AG08395 (cell line): ENCODE data around the gene APOBEC3F.
"Not testable (repeated sequence)": the region's sequence is repeated elsewhere in the genome, so short reads cannot be mapped to it uniquely, and the experiment has no call there.

Experiments
- DNase-seq: peaks from one replicate; pipeline ENCODE4 v3.0.0; 2012; ENCODE audit warnings: mixed read lengths, low spot score

The APOBEC3F gene

DNA sequence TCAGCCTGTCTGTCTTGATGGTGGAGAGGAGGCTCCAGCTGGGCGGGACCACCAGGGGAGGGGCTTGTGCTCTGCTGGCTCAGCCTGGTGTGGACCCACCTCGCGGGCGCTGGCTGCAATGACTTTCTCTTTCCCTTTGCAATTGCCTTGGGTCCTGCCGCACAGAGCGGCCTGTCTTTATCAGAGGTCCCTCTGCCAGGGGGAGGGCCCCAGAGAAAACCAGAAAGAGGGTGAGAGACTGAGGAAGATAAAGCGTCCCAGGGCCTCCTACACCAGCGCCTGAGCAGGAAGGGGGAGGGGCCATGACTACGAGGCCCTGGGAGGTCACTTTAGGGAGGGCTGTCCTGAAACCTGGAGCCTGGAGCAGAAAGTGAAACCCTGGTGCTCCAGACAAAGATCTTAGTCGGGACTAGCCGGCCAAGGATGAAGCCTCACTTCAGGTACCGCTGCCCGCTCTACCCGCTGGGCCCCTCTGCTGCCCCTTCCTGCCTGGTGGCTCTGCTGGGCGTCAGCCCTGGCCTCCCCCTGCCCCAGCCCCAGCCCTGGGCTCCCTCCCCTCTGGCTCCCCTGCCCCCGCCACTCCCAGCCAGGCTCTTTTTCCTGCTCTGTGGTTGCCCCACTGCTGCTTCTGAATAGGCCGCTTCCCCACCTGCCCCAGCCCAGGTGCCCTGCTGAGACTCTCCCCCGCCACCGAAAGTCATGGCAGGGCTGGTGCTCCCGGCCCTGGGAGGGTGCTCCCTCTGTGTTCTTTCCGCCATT lies at the start of gene APOBEC3F:
TSS of gene APOBEC3F (plus strand) at position 327 of the 759 bp plus-strand sequence. CDS start at position 424, 97 bp downstream.
- DNase-seq = not testable (repeated sequence)

DNA sequence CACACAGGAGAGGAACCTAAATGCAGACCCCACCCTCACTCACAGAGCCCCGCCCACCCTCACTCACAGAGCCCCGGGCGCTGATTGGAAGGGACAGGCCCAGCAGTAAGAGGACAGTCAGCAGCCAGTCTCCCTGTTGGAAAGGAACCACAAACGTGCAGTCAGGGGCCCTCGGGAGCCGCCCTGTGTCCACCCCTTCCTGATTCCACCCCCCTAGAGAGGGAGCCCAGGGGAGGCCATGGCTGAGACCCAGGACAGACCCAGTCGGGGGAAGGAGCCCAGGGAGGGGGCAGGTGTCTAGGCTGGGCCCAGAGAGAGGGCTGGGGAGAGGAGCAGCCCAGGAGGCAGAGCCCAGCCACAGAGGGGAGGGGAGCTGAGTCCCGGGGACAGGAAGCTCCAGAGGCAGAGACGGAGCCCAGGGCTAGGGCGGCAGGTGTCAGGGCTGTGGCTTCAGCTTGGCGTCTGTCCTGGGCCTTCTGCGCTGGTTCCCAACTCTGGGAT lies 47.7 kb upstream of the APOBEC3F start:
- DNase-seq = not testable (repeated sequence)

DNA sequence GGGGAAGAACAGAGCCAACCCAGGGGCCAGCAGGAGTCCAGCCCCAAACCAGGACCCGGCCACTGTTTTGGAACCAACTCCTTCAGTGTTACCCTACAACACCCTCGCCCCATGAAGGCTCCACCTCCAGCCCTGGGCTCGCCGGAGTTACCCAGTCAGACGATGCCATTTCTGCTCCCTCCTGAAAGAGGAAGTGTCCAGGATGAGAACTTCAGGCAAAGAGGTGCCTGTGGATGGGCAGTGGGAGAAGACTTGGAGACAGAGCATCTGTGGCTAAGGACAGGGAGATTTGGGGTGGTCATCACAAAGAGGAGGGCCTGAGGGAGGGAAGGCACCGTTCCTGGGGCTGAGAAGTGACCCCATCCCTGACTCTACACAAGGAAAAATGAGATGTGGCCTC lies 44.6 kb upstream of the APOBEC3F start:
- no peak for DNase-seq

DNA sequence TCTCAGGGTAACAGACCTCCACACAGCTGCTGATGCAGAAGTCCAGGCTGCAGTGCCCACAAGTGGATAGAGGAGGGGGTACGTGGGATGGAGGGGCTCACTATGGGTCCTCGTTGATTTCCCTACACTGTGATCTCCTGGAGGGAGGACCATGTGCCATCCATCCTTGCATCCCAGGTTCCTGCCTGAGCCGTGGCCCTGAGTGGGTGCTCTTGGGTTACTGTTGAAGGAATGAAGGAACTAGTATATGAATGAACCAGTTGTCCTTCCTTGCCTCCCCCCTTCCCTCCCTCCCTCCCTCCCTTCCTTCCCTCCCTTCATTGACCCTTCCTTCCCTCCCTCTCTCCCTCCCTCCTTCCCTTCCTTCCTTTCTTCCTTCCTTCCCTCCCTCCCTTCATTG lies 43.1 kb upstream of the APOBEC3F start:
- no peak for DNase-seq

DNA sequence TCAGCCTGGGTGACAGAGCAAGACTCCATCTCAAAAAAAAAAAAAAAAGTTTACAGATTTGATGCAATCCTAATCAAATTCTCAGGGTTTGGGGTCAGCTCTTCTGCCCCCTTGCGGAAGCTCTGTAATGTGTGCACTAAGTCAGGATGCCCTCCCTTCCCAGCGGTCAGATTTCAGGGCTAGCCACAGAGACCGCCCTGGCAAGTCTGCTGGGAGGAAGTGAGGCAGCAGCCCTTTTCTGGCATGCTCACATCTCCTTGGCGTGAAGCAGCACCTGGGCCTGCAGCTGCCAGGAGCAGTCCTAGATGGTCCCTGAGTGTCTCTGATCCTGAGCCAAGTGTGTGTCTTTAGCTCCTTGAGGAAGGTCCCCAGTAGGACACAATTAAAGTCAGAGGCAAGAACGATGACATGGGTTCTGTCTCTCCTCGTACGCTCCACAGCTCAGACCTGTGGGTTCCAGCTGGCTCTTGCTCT lies 37.5 kb upstream of the APOBEC3F start:
- peak; percentile 92 for DNase-seq

DNA sequence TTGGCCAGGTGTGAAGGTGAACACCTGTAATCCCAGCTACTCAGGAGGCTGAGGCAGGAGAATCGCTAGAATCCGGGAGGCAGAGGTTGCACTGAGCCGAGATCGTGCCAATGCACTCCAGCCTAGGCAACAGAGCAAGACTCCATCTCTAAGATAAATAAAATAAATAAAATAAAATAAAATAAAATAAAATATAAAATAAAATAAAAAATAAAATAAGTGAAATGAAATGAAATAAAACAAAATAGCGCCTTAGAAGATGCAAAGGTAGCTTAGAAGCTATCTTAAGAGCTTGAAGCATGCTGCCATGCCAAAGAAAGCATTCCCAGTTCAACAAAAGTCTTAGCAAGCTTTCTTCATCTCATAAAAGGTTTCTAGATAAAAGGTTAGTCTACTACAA lies 33.5 kb upstream of the APOBEC3F start:
- DNase-seq = no peak

DNA sequence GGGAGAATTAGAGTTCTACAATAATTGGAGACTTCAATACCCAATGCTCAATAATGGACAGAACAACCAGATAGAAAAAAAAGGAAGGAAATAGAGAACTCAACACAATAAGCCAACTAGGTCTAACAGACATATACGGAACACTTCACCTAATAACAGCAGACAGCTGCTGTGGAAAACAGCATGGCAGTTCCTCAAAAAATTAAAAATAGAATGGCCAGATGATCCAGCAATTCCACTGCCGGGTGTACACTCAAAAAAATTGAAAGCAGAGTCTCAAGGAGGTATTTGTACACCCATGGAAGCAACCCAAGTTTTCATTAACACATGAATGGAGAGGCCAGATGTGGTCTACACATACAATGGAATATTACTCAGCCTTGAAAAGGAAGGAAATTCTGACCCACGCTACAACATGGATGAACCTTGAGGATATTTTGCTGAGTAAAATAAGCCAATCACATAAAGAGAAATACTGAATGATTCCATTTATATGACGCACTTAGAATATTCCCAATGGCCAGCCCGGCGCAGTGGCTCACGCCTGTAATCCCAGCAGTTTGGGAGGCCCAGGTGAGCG lies 32.3 kb upstream of the APOBEC3F start:
- not testable (repeated sequence) for DNase-seq

DNA sequence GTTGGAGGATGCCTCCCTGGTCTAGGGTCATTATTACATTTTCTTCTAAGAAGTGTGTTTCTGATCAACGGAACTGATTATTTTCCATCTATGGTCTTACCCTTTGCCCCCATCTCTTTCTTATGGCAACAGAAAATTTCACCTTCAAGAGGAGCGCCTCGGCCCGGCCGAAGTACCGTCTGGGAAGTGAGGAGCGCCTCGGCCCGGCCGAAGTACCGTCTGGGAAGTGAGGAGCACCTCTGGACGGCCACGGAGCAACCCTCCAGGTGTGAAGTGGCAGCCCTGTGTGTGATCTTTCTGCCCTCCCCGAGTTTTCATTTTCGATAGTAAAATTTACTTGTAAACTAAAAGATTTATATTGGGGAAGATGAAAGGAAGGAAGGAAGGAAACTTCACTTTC lies 29.7 kb upstream of the APOBEC3F start:
- DNase-seq = no peak

DNA sequence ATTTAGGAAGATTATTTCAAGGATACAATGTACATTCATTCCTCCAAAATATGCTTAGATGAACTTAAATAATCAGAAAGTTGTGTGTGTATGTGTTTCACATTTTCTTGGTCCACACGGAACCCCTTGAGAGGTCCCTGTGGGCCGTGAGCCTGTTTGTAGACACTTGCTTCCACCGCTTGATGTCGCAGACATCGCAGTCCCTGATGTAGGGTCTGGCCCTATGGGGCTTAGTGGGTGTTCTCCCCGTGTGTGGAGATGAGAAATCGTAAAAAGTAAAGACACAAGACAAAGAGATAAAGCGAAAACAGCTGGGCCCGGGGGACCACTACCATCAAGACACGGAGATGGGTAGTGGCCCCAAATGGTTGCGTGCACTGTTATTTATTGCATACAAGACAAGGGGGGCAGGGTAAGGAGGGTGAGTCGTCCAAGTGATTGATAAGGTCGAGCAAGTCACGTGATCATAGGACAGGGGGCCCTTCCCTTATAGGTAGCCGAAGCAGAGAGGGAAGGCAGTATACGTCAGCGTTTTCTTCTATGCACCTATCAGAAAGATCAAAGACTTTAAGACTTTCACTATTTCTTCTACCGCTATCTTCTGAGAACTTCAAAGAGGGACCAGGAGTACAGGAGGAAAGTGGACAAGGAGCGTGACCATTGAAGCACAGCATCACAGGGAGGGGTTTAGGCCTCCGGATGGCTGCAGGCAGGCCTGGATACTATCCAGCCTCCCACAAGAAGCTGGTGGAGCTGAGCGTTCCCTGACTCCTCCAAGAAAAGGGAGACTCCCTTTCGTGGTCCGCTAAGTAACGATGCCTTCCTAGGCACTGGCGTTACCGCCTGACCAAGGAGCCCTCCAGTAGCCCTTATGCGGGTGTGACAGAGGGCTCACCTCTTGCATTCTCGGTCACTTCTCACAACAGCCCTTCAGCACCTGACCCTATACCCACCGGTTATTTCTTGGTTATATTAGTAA lies 27.8 kb upstream of the APOBEC3F start:
- DNase-seq = no peak

DNA sequence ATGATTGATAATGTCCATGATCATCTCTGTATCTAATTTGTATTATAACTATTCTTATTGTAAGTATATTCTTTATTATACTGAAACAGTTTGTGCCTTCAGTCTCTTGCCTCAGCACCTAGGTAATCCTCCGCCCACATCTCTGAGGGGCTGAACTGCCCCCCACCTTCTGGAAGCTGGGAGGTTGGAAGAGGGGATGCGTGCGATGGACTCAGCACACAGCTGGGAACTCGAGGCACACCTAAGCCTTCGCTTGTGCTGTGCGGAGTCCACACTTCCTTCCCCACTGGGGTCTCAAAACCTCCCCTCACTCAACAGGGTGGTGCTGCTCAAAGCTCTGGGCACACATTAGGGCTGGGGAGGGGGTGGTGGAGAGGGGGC lies 27.1 kb upstream of the APOBEC3F start:
- not testable (repeated sequence) for DNase-seq

DNA sequence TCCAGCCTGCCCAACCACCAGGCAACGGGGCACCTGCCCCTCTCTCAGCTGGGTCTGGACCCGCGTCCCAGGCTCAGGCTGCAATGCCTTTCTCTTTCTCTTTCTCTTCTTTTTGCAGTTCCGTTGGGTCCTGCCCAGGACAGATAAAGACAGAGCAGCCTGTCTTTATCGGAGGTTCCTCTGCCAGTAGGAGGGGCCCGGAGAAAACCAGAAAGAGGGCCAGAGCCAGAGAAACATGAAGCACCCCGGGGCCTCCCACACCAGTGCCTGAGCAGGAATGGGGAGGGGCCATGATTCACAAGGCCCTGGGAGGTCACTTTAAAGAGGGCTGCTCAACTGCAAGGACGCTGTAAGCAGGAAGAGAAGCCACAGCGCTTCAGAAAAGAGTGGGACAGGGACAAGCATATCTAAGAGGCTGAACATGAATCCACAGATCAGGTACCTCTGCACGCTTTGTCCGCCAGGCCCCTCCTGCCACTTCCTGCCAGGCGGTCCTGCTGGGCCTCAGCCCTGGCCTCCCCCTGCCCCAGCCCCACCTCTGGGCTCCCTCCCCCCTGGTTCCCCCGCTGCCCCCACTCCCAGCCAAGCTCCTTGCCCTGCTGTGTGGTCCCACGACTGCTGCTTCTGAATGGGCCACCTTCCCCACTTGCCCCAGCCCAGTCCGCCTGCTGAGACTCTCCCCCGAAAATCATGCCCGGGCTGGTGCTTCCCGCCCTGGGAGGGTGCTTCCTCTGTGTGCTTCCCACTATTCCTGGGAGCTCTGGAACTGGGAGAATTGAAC lies 26.5 kb upstream of the APOBEC3F start, which contains the start of gene APOBEC3C:
TSS of gene APOBEC3C (plus strand) at position 316 of the 781 bp plus-strand sequence. CDS start at position 422, 106 bp downstream.
- peak; percentile 90 for DNase-seq

DNA sequence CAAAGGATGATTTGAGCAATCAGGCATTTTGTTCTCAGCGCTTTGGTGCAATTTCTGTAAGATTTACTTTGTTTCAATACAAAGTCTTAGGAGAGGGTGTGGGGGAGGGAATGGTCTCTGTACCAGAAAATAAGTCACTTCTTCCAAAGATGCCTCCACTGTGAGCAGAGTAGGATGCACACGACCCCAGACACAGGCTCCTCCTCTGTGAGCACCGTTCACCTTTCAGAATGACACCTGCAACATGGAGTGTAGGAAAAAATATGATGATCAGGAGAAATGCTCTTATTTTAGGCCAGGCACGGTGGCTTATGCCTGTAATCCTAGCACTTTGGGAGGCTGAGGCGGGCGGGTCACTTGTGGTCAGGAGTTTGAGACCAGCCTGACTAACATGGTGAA lies 25.9 kb upstream of the APOBEC3F start:
- not testable (repeated sequence) for DNase-seq

DNA sequence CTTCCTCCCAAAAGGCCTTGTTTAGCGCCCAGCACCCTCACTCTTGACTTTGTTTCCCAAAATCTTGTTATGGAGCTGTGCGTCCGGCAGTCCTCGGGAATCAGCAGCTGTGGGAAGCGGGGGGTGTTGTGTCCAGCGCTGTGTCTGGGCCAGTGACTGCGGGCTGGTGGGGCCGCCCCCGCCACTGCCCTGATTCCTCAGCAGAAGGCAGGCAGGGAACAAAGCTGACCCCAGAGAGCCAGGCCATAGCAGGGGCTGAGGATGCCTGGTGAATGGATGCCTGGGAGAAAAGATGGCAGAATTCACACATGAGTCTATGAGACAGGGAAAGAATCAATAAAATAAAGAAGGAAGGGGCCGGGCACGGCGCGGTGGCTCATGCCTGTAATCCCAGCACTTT lies 24.1 kb upstream of the APOBEC3F start:
- DNase-seq = no peak

DNA sequence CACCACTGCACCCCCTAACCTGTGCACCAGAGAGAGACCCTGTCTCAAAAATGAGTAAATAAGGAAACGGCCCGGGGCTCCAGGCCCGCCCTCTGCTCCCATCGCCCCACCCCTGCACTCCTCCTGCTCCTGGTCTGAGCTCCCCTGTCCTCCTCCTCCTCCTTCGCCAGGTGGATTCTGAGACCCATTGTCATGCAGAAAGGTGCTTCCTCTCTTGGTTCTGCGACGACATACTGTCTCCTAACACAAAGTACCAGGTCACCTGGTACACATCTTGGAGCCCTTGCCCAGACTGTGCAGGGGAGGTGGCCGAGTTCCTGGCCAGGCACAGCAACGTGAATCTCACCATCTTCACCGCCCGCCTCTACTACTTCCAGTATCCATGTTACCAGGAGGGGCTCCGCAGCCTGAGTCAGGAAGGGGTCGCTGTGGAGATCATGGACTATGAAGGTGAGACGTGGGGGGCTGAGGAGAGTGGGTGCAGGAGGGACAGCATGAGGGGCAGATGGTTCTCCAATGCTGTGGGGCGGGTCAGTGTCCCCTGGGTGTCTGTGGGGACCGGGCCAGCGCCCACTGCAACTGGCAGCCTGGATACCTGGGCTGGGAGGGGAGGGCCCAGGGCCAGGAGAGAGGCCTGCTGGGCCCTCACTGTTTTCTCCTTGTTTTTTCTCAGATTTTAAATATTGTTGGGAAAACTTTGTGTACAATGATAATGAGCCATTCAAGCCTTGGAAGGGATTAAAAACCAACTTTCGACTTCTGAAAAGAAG lies 22.9 kb upstream of the APOBEC3F start:
- no peak for DNase-seq

DNA sequence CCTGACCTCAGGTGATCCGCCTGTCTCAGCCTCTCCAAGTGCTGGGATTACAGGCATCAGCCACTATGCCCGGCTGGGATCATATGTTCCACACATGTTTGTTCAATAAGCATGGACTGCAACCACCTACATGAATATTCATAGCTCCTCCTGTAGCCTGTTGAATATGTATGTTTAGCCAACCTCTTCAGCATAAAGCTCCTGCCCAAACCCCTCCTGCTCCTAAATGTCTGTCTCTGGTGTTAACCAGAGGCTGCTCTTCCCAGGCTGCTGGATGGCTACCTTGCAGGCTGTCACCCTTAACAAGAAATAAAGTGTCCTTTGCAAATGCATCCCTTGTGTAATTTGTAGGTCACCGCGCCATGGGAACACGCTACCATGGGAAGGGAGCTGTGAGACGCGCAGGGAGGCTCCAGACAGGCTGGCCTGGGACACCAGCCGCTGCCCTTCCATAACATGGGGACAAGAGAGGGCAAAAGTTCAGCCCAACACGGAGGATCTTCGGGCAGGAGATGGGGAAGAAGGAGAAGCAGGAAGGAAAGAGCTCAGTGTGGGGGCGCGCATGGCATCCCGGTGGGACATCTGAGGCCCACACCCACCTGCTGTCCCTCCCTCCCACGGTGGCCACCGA lies 20.5 kb upstream of the APOBEC3F start:
- DNase-seq = not testable (repeated sequence)

DNA sequence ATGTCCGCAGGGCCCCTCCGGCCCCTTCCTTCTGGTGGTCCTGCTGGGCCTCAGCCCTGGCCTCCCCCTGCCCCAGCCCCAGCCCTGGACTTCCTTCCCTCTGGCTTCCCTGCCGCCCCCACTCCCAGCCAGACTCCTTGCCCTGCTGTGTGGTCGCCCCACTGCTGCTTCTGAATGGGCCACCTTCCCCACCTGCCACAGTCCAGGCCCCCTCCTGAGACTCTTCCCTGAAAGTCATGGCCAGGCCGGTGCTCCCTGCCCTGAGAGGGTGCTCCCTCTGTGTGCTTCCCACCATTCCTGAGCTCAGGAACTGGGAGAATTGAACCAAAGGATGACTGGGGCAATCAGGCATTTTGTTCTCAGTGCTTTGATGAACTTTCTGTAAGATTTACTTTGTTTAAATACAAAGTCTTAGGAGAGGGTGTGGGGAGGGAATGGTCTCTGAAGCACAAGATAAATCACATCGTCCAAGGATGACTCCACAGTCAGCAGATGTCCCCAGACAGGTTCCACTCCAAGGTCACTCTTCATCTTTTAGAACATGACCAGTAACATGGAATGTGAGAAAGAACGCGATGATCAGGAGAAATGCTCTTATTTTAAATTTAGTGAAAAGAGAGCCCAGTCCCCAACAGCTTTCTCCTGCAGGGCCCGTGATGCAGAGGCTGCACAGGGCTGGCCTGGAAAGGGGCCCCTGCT lies 19.0 kb upstream of the APOBEC3F start:
- no peak for DNase-seq

DNA sequence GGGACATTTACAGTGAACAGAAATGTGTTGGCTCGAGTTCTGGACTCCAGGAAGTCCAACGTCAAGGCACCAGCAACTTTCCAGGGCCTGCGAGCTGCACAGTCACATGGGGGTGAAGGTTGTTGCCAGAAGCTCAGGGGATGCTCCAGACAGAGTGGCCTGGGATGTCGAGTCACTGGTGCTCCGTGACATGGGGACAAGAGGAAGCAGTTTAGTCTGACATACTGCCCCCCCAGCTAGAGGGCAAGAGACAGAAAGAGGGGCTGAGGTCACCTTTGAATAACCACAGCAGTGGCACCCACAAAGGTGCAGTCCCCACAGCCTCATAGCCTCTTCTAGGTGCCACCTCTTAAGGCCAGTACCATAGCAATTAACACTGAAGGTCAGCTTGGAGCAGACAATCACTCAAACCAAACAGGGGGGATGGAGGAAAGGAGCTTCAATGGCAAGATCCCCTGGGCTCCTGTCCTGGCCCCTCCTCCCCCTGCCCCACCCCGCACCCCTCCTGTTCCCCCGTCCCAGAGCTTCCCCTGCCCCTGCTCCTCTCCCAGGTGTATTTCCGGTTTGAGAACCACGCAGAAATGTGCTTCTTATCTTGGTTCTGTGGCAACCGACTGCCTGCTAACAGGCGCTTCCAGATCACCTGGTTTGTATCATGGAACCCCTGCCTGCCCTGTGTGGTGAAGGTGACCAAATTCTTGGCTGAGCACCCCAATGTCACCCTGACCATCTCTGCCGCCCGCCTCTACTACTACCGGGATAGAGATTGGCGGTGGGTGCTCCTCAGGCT lies 15.9 kb upstream of the APOBEC3F start:
- no peak for DNase-seq

DNA sequence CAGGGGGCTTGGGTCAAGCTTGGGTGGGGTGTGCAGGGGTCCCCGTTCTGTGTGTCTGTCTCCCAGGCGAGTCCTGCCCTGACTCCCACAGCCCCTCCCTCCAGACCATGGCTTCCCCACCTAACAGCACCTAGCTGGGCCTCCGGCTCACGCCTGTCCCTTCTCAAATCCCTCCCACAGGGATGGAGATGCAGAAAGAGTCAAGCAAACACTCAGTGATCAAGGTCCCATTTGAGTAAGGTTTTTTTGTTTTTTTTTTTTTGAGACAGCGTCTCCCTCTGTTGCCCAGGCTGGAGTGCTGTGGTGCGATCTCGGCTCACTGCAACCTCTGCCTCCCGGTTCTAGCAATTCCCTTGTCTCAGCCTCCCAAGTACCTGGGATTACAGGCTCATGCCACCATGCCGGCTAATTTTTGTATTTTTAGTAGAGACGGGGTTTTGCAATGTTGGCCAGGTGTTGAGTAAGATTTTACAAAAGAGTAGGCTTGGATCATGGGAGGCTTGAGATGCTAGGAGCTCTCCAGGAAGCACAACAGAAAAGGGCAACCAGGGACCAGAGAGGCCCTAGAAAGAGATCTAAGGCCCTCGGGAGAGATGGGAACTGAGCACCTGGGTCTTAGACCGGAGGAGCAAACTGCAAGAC lies 14.0 kb upstream of the APOBEC3F start:
- no peak for DNase-seq
